Immature natural killer cell (primary cell): ENCODE data around the gene MTHFD2. TPM values are rescaled to one million over a fixed set of nuclear protein-coding genes. Genes with fewer than 3 reads are reported as not detected.
"Not testable (repeated sequence)": the region's sequence is repeated elsewhere in the genome, so short reads cannot be mapped to it uniquely, and the experiment has no call there.

Experiments
- DNase-seq, 3 donors: peaks; one replicate each; pipeline ENCODE4 v3.0.0; 2022; ENCODE audit warnings: mixed read lengths in 1 of 3
- H3K27ac Mint-ChIP-seq, 6 donors: one replicate each; pipeline ENCODE4 v1.8.0; 2020; ENCODE audit warnings: mixed read lengths in 6 of 6, mild to moderate bottlenecking in 5 of 6, inconsistent platforms in 4 of 6, moderate library complexity in 3 of 6
- H3K27me3 Mint-ChIP-seq, 3 donors: one replicate each; pipeline ENCODE4 v1.8.0; 2020 to 2021; ENCODE audit warnings: low read depth in 3 of 3, mild to moderate bottlenecking in 3 of 3, mixed read lengths in 3 of 3, moderate library complexity in 3 of 3, inconsistent platforms in 1 of 3
- H3K36me3 Mint-ChIP-seq, 3 donors: one replicate each; pipeline ENCODE4 v1.8.0; 2020; ENCODE audit warnings: mixed read lengths in 3 of 3, inconsistent platforms in 2 of 3, mild to moderate bottlenecking in 2 of 3
- H3K4me1 Mint-ChIP-seq, 2 donors: one replicate each; pipeline ENCODE4 v1.8.0; 2020; ENCODE audit warnings: inconsistent platforms in 2 of 2, mild to moderate bottlenecking in 2 of 2, mixed read lengths in 2 of 2, moderate library complexity in 1 of 2
- H3K4me3 Mint-ChIP-seq, 5 donors: one replicate each; pipeline ENCODE4 v1.8.0; 2020; ENCODE audit warnings: mild to moderate bottlenecking in 5 of 5, mixed read lengths in 5 of 5, inconsistent platforms in 3 of 5, moderate library complexity in 3 of 5
- H3K9me3 Mint-ChIP-seq, 6 donors: one replicate each; pipeline ENCODE4 v1.8.0; 2020; ENCODE audit warnings: mild to moderate bottlenecking in 6 of 6, mixed read lengths in 6 of 6, inconsistent platforms in 4 of 6, moderate library complexity in 3 of 6
- polyA plus RNA-seq, 3 donors: library from polyadenylated mRNA; unstranded; fragments of 300-500 nt; fragmentation: Illumina TruSeq; gene quantifications; one replicate each; pipeline ENCODE4 v1.2.3, GENCODE V29; 2021

MTHFD2 gene
- polyA plus RNA-seq, 3 donors from 2014 or later, result 20.3 to 25.8 (median 20.4) TPM

- no peaks in the 10 kb centered on the region for H3K9me3 Mint-ChIP-seq
- H3K4me3 Mint-ChIP-seq, result no peak overlapping the region
- H3K27me3 Mint-ChIP-seq, result peaks cover 0 to 8% (median 0%) of the 10 kb centered on the region in 3 donors
- H3K4me1 Mint-ChIP-seq, result no peaks in the 10 kb centered on the region
- H3K36me3 Mint-ChIP-seq, result no peaks in the 10 kb centered on the region
- no peak overlapping the region for H3K27ac Mint-ChIP-seq
- DNase-seq, result no peak
These were observed 27.5 kb downstream of the MTHFD2 start for GRCh38 chr2:74225698-74226459.

GRCh38 chr2:74226648-74227213 lies 28.3 kb downstream of the MTHFD2 start:
- H3K27ac Mint-ChIP-seq, result no peak overlapping the region

GRCh38 chr2:74227646-74228045 lies 29.2 kb downstream of the MTHFD2 start:
- Mint-ChIP-seq H3K27ac (no peak overlapping the region), H3K9me3 (no peaks in the 10 kb centered on the region), H3K4me1 (no peaks in the 10 kb centered on the region), H3K27me3 (peaks cover 0 to 5% (median 0%) of the 10 kb centered on the region in 3 donors), H3K4me3 (no peak overlapping the region), H3K36me3 (no peaks in the 10 kb centered on the region)
- DNase-seq, result no peak

More at GRCh38 chr2:74226648-74227213, 28.3 kb downstream of the MTHFD2 start:
- Mint-ChIP-seq H3K4me3 (no peak overlapping the region), H3K4me1 (no peaks in the 10 kb centered on the region), H3K27me3 (peaks cover 0 to 6% (median 0%) of the 10 kb centered on the region in 3 donors), H3K36me3 (no peaks in the 10 kb centered on the region), H3K9me3 (no peaks in the 10 kb centered on the region)
- no peak for DNase-seq

GRCh38 chr2:74228772-74229171 lies 30.4 kb downstream of the MTHFD2 start:
- H3K36me3 Mint-ChIP-seq, result no peaks in the 10 kb centered on the region
- H3K27me3 Mint-ChIP-seq, result peaks cover 0 to 5% (median 0%) of the 10 kb centered on the region in 3 donors
- H3K27ac Mint-ChIP-seq, result no peak overlapping the region
- no peaks in the 10 kb centered on the region for H3K4me1 Mint-ChIP-seq
- H3K9me3 Mint-ChIP-seq, result no peaks in the 10 kb centered on the region
- no peak for DNase-seq
- no peak overlapping the region for H3K4me3 Mint-ChIP-seq

GRCh38 chr2:74229865-74230264 lies 31.4 kb downstream of the MTHFD2 start:
- H3K27me3 Mint-ChIP-seq, H3K27ac Mint-ChIP-seq, H3K36me3 Mint-ChIP-seq, H3K9me3 Mint-ChIP-seq, H3K4me3 Mint-ChIP-seq, H3K4me1 Mint-ChIP-seq, DNase-seq: not testable (repeated sequence)

- Mint-ChIP-seq H3K4me3 (no peak overlapping the region), H3K27me3 (peaks cover 0 to 7% (median 0%) of the 10 kb centered on the region in 3 donors), H3K9me3 (no peaks in the 10 kb centered on the region), H3K36me3 (peaks cover 0 to 7% (median 4%) of the 10 kb centered on the region in 3 donors), H3K4me1 (no peaks in the 10 kb centered on the region), H3K27ac (no peak overlapping the region)
- no peak for DNase-seq
These were observed 34.0 kb downstream of the MTHFD2 start for GRCh38 chr2:74232426-74232825.

GRCh38 chr2:74233648-74234047 lies 35.2 kb downstream of the MTHFD2 start:
- peaks cover 0 to 3% (median 0%) of the 10 kb centered on the region in 3 donors for H3K27me3 Mint-ChIP-seq
- DNase-seq, result no peak
- H3K36me3 Mint-ChIP-seq, result peaks cover 0 to 7% (median 4%) of the 10 kb centered on the region in 3 donors
- no peaks in the 10 kb centered on the region for H3K4me1 Mint-ChIP-seq
- no peak overlapping the region for H3K4me3 Mint-ChIP-seq
- no peak overlapping the region for H3K27ac Mint-ChIP-seq
- no peaks in the 10 kb centered on the region for H3K9me3 Mint-ChIP-seq

GRCh38 chr2:74235041-74235440 lies 36.6 kb downstream of the MTHFD2 start:
- Mint-ChIP-seq H3K9me3 (no peaks in the 10 kb centered on the region), H3K27me3 (peaks cover 0 to 3% (median 0%) of the 10 kb centered on the region in 3 donors), H3K4me1 (no peaks in the 10 kb centered on the region), H3K4me3 (no peak overlapping the region), H3K36me3 (peaks cover 3 to 7% (median 4%) of the 10 kb centered on the region in 3 donors), H3K27ac (no peak overlapping the region)
- DNase-seq, result no peak

GRCh38 chr2:74238879-74239278 lies 40.5 kb downstream of the MTHFD2 start:
- no peaks in the 10 kb centered on the region for H3K4me1 Mint-ChIP-seq
- H3K4me3 Mint-ChIP-seq, result no peak overlapping the region
- no peak overlapping the region for H3K27ac Mint-ChIP-seq
- peaks cover 0 to 3% (median 0%) of the 10 kb centered on the region in 3 donors for H3K27me3 Mint-ChIP-seq
- H3K36me3 Mint-ChIP-seq, result peaks cover 3 to 8% (median 7%) of the 10 kb centered on the region in 3 donors
- no peak for DNase-seq
- H3K9me3 Mint-ChIP-seq, result no peaks in the 10 kb centered on the region

GRCh38 chr2:74239346-74239745 lies 40.9 kb downstream of the MTHFD2 start:
- Mint-ChIP-seq H3K4me1 (no peaks in the 10 kb centered on the region), H3K27me3 (peaks cover 0 to 3% (median 0%) of the 10 kb centered on the region in 3 donors), H3K4me3 (no peak overlapping the region), H3K27ac (no peak overlapping the region), H3K36me3 (peaks cover 3 to 8% (median 7%) of the 10 kb centered on the region in 3 donors), H3K9me3 (no peaks in the 10 kb centered on the region)
- no peak for DNase-seq

GRCh38 chr2:74242354-74243071 lies 44.1 kb downstream of the MTHFD2 start:
- Mint-ChIP-seq H3K36me3 (peaks cover 0 to 4% (median 3%) of the 10 kb centered on the region in 3 donors), H3K9me3 (no peaks in the 10 kb centered on the region), H3K4me3 (no peak overlapping the region), H3K4me1 (no peaks in the 10 kb centered on the region), H3K27ac (no peak overlapping the region), H3K27me3 (no peaks in the 10 kb centered on the region)
- DNase-seq, result no peak

GRCh38 chr2:74244286-74244685 lies 45.9 kb downstream of the MTHFD2 start:
- Mint-ChIP-seq H3K27me3 (no peaks in the 10 kb centered on the region), H3K27ac (no peak overlapping the region), H3K36me3 (peaks cover 0 to 4% (median 0%) of the 10 kb centered on the region in 3 donors), H3K4me1 (no peaks in the 10 kb centered on the region), H3K9me3 (no peaks in the 10 kb centered on the region), H3K4me3 (no peak overlapping the region)
- DNase-seq, result no peak

- no peak for DNase-seq
- Mint-ChIP-seq H3K4me3 (no peak overlapping the region), H3K27me3 (no peaks in the 10 kb centered on the region), H3K9me3 (no peaks in the 10 kb centered on the region), H3K36me3 (peaks cover 0 to 4% (median 2%) of the 10 kb centered on the region in 3 donors), H3K27ac (no peak overlapping the region), H3K4me1 (peaks cover 0 to 2% of the 10 kb centered on the region in 2 donors)
These were observed 48.2 kb downstream of the MTHFD2 start for GRCh38 chr2:74246496-74247195.
